Sigmoid colon (tissue), 4 donors: ENCODE results near the gene SPRR1B.

Experiments
- POLR2AphosphoS5 ChIP-seq, 4 donors: sonication (generic); formaldehyde crosslinking; IDR thresholded peaks; one replicate each; pipeline ENCODE4 v1.6.1; 2017; ENCODE audit warnings: antibody characterized with exemption in 4 of 4
- TF ChIP-seq, protein P1 (sequence below), 4 experiments: fragments of 450-650 bp in 3 of 4; fragments of 200-600 bp in 1 of 4; IDR thresholded peaks; one replicate each; pipeline ENCODE4 v1.5.1; 2016 to 2019; ENCODE audit warnings: antibody characterized with exemption in 4 of 4, mild to moderate bottlenecking in 3 of 4, moderate library complexity in 2 of 4

DNA sequence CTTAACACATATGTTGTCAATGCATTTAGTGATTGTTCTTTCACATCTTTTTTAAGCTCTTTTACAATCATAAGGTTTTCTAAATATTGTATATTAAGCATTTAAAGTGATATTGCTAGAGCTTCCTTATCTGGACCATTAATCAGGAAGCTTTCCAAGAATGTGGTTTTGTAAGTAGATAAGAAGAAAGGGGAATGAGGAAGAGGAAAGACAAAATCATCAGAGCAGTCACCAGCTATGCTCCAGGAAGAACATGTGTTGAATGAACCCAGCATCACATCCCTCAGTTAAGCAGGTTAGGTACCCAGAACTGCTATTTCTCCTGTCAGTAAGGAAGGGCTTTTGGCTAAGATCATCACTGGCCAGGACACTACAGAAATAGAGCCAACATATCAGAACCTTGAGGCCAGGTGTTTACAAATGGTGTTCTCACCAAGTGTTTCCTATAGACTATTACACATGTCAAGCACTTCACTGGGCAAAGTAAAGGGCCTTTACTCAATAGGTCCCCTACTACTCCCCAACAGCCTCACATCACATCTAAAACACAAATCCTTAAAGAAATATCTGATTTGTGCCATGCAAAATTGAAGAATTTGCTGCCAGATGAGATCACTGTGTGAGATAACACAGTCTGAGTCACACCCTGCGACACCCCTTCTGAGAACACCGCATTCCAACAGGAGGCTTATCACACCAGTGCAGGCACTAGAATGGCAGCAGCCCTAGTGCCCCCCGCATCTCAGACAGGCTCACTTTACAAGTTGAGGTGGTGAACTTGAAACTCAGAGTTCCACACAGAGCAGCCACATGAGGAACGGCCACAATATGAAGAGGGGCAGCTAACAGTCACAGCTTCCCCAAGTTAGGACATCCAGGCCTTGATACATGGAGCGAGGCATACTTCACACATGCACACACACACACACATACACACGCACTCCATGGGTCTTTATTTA lies 28.1 kb downstream of the SPRR1B start:
- TF ChIP-seq, protein P1, sequence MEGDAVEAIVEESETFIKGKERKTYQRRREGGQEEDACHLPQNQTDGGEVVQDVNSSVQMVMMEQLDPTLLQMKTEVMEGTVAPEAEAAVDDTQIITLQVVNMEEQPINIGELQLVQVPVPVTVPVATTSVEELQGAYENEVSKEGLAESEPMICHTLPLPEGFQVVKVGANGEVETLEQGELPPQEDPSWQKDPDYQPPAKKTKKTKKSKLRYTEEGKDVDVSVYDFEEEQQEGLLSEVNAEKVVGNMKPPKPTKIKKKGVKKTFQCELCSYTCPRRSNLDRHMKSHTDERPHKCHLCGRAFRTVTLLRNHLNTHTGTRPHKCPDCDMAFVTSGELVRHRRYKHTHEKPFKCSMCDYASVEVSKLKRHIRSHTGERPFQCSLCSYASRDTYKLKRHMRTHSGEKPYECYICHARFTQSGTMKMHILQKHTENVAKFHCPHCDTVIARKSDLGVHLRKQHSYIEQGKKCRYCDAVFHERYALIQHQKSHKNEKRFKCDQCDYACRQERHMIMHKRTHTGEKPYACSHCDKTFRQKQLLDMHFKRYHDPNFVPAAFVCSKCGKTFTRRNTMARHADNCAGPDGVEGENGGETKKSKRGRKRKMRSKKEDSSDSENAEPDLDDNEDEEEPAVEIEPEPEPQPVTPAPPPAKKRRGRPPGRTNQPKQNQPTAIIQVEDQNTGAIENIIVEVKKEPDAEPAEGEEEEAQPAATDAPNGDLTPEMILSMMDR (IDR thresholded peaks at IDR 0.05): no peak
- TF ChIP-seq POLR2AphosphoS5 (IDR thresholded peaks at IDR 0.05): no peak
